ENCODE measurements around the gene PID1. TPM values are rescaled to one million over a fixed set of nuclear protein-coding genes. Genes with fewer than 3 reads are reported as not detected.

The PID1 gene
- total RNA-seq, 1 donor from 2014 or later, result not detected

- H3K9me3 Mint-ChIP-seq (ENCODE audit: unreplicated experiment), result peaks cover 46% of the 10 kb centered on the region
- H3K4me3 Mint-ChIP-seq (ENCODE audit: unreplicated experiment), result no peak overlapping the region
- H3K27me3 Mint-ChIP-seq (ENCODE audit: unreplicated experiment), result no peaks in the 10 kb centered on the region
- TF ChIP-seq, protein P1, sequence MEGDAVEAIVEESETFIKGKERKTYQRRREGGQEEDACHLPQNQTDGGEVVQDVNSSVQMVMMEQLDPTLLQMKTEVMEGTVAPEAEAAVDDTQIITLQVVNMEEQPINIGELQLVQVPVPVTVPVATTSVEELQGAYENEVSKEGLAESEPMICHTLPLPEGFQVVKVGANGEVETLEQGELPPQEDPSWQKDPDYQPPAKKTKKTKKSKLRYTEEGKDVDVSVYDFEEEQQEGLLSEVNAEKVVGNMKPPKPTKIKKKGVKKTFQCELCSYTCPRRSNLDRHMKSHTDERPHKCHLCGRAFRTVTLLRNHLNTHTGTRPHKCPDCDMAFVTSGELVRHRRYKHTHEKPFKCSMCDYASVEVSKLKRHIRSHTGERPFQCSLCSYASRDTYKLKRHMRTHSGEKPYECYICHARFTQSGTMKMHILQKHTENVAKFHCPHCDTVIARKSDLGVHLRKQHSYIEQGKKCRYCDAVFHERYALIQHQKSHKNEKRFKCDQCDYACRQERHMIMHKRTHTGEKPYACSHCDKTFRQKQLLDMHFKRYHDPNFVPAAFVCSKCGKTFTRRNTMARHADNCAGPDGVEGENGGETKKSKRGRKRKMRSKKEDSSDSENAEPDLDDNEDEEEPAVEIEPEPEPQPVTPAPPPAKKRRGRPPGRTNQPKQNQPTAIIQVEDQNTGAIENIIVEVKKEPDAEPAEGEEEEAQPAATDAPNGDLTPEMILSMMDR (IDR thresholded peaks at IDR 0.05), result no peak
- H3K27ac Mint-ChIP-seq (ENCODE audit: unreplicated experiment), result no peak overlapping the region
- no peak for DNase-seq (ENCODE audit: extremely low spot score, unreplicated experiment)
- no peaks in the 10 kb centered on the region for H3K4me1 Mint-ChIP-seq (ENCODE audit: unreplicated experiment)
- H3K36me3 Mint-ChIP-seq (ENCODE audit: unreplicated experiment), result no peaks in the 10 kb centered on the region
These were observed 282.3 kb downstream of the PID1 start for GRCh38 chr2:228988786-228989185.

GRCh38 chr2:228987441-228988155 is 283.5 kb downstream of the PID1 start:
- Mint-ChIP-seq H3K4me1 (ENCODE audit: unreplicated experiment) (no peaks in the 10 kb centered on the region), H3K27ac (ENCODE audit: unreplicated experiment) (no peak overlapping the region), H3K9me3 (ENCODE audit: unreplicated experiment) (peaks cover 53% of the 10 kb centered on the region), H3K4me3 (ENCODE audit: unreplicated experiment) (no peak overlapping the region), H3K27me3 (ENCODE audit: unreplicated experiment) (no peaks in the 10 kb centered on the region), H3K36me3 (ENCODE audit: unreplicated experiment) (no peaks in the 10 kb centered on the region)
- TF ChIP-seq, protein P1 (IDR thresholded peaks at IDR 0.05), result no peak
- no peak for DNase-seq (ENCODE audit: extremely low spot score, unreplicated experiment)

- peaks cover 56% of the 10 kb centered on the region for H3K9me3 Mint-ChIP-seq (ENCODE audit: unreplicated experiment)
- DNase-seq (ENCODE audit: extremely low spot score, unreplicated experiment), result no peak
- no peaks in the 10 kb centered on the region for H3K4me1 Mint-ChIP-seq (ENCODE audit: unreplicated experiment)
- TF ChIP-seq, protein P1 (IDR thresholded peaks at IDR 0.05), result no peak
- no peak overlapping the region for H3K4me3 Mint-ChIP-seq (ENCODE audit: unreplicated experiment)
- no peak overlapping the region for H3K27ac Mint-ChIP-seq (ENCODE audit: unreplicated experiment)
- H3K27me3 Mint-ChIP-seq (ENCODE audit: unreplicated experiment), result no peaks in the 10 kb centered on the region
- H3K36me3 Mint-ChIP-seq (ENCODE audit: unreplicated experiment), result no peaks in the 10 kb centered on the region
These were observed 284.1 kb downstream of the PID1 start for GRCh38 chr2:228986961-228987360.

DNA sequence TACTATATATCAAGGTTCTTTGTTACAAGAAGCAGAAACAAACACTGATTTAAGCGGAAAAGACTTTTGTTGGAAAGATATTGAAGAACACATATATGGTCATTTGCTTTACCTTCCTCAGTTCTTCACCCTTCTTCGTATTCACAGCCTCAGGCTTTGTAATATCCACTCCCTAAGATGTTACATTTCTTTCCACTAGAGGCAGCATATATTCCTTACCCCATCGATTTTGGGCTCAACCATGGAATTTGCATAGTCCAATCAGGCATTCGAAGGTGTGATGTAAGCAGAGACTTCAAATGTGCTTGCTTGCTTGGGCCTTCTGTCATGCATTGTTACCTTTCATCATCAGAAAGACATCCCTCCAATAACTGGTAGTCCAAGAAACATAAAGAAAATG is 287.4 kb downstream of the PID1 start:
- peaks cover 69% of the 10 kb centered on the region for H3K9me3 Mint-ChIP-seq (ENCODE audit: unreplicated experiment)
- no peaks in the 10 kb centered on the region for H3K27me3 Mint-ChIP-seq (ENCODE audit: unreplicated experiment)
- H3K4me1 Mint-ChIP-seq (ENCODE audit: unreplicated experiment), result no peaks in the 10 kb centered on the region
- H3K27ac Mint-ChIP-seq (ENCODE audit: unreplicated experiment), result no peak overlapping the region
- no peak for DNase-seq (ENCODE audit: extremely low spot score, unreplicated experiment)
- TF ChIP-seq, protein P1 (IDR thresholded peaks at IDR 0.05), result no peak
- H3K4me3 Mint-ChIP-seq (ENCODE audit: unreplicated experiment), result no peak overlapping the region
- H3K36me3 Mint-ChIP-seq (ENCODE audit: unreplicated experiment), result no peaks in the 10 kb centered on the region

GRCh38 chr2:228974169-228974568 is 296.9 kb downstream of the PID1 start:
- Mint-ChIP-seq H3K27me3 (ENCODE audit: unreplicated experiment) (no peaks in the 10 kb centered on the region), H3K9me3 (ENCODE audit: unreplicated experiment) (peaks cover 51% of the 10 kb centered on the region), H3K36me3 (ENCODE audit: unreplicated experiment) (no peaks in the 10 kb centered on the region), H3K4me3 (ENCODE audit: unreplicated experiment) (no peak overlapping the region), H3K27ac (ENCODE audit: unreplicated experiment) (no peak overlapping the region), H3K4me1 (ENCODE audit: unreplicated experiment) (no peaks in the 10 kb centered on the region)
- TF ChIP-seq, protein P1 (IDR thresholded peaks at IDR 0.05), result no peak
- DNase-seq (ENCODE audit: extremely low spot score, unreplicated experiment), result no peak
